Measurements from ENCODE around the gene ADM2.
A peak's percentile ranks its signal among the peaks of the same experiment; 100 is the strongest.
"Not testable (repeated sequence)": the region's sequence is repeated elsewhere in the genome, so short reads cannot be mapped to it uniquely, and the experiment has no call there.

ADM2 gene

GRCh38 chr22:50507991-50508884 is 26.9 kb downstream of the ADM2 start, which contains the start of gene NCAPH2:
Gene NCAPH2, plus strand, starts transcription at chr22:50508224. Its CDS starts 114 bp downstream, at chr22:50508338.
- DNase-seq = peak; percentile 95

- no peak for DNase-seq
These were observed 27.6 kb downstream of the ADM2 start for GRCh38 chr22:50508897-50509296.

GRCh38 chr22:50513175-50513574 is 31.8 kb downstream of the ADM2 start:
- DNase-seq = no peak

- no peak for DNase-seq
These were observed 34.7 kb downstream of the ADM2 start for GRCh38 chr22:50516068-50516467.

GRCh38 chr22:50516891-50517290 is 35.5 kb downstream of the ADM2 start:
- no peak for DNase-seq

GRCh38 chr22:50517495-50518260 is 36.3 kb downstream of the ADM2 start:
- no peak for DNase-seq

- no peak for DNase-seq
These were observed 37.3 kb downstream of the ADM2 start for GRCh38 chr22:50518606-50519005.

- DNase-seq = no peak
These were observed 37.8 kb downstream of the ADM2 start for GRCh38 chr22:50519151-50519550.

- DNase-seq = not testable (repeated sequence)
These were observed 38.8 kb downstream of the ADM2 start for GRCh38 chr22:50520184-50520583.

- DNase-seq = no peak
These were observed 39.6 kb downstream of the ADM2 start for GRCh38 chr22:50520826-50521453.

GRCh38 chr22:50521710-50522109 is 40.4 kb downstream of the ADM2 start:
- DNase-seq = no peak

GRCh38 chr22:50522208-50522805 is 41.0 kb downstream of the ADM2 start:
- no peak for DNase-seq

GRCh38 chr22:50522806-50523438 is 41.6 kb downstream of the ADM2 start:
- no peak for DNase-seq

GRCh38 chr22:50523458-50523805 is 42.1 kb downstream of the ADM2 start:
- DNase-seq = no peak

GRCh38 chr22:50523806-50524675 is 42.7 kb downstream of the ADM2 start:
- no peak for DNase-seq

GRCh38 chr22:50524676-50525103 is 43.3 kb downstream of the ADM2 start:
- DNase-seq = peak; percentile 12

GRCh38 chr22:50525104-50525857 is 43.9 kb downstream of the ADM2 start, which contains the start of gene SCO2:
Gene SCO2, minus strand, starts transcription at chr22:50525598. Its CDS starts 1,187 bp downstream, at chr22:50524411.
- DNase-seq = peak; percentile 93

GRCh38 chr22:50525858-50526107 is 44.4 kb downstream of the ADM2 start:
- no peak for DNase-seq

- peak; percentile 59 for DNase-seq
These were observed 44.9 kb downstream of the ADM2 start for GRCh38 chr22:50526108-50526833.
